ENCODE results near the gene SYNGR4. TPM values are rescaled to one million over a fixed set of nuclear protein-coding genes. Genes with fewer than 3 reads are reported as not detected.

The SYNGR4 gene
- total and polyA plus RNA-seq, 7 donors, result 0.04 TPM; not detected in 6

DNA sequence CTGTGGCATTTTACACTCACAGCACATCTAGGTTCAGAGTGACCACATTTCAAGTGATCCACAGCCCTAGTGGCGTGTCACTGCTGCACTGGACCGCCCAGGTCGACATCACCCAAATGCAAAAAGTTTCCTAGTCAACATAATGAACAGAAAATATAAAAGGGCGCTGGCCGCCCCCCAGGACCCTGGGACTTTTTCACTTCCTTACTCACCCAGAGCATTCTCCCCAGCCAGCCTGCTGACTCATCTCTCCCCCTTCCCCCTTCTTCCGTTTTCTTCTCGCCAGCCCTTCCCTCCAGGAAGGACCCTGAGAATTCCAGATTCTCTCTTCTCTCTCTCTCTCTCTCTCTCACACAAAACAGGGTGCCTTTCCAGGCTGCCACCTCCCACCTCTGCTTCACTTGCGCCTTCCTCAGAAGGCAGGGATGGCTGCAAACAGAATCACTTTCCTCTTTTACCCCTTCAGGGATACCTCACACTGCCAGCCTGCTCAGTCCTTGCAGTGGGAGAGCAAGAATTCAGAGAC, 60.6 kb downstream of the SYNGR4 start:
- Histone ChIP-seq H3K27me3 (ENCODE audit: insufficient read depth in 3 of 3, low read length in 2 of 3) (no peaks in the 10 kb centered on the region), H3K4me1 (no peaks in the 10 kb centered on the region), H3K9me3 (no peaks in the 10 kb centered on the region), H3K36me3 (ENCODE audit: insufficient read depth in 1 of 2, low read depth in 1 of 2) (no peaks in the 10 kb centered on the region), H3K4me3 (no peak overlapping the region), H3K27ac (no peak overlapping the region)
- TF ChIP-seq, protein P1, sequence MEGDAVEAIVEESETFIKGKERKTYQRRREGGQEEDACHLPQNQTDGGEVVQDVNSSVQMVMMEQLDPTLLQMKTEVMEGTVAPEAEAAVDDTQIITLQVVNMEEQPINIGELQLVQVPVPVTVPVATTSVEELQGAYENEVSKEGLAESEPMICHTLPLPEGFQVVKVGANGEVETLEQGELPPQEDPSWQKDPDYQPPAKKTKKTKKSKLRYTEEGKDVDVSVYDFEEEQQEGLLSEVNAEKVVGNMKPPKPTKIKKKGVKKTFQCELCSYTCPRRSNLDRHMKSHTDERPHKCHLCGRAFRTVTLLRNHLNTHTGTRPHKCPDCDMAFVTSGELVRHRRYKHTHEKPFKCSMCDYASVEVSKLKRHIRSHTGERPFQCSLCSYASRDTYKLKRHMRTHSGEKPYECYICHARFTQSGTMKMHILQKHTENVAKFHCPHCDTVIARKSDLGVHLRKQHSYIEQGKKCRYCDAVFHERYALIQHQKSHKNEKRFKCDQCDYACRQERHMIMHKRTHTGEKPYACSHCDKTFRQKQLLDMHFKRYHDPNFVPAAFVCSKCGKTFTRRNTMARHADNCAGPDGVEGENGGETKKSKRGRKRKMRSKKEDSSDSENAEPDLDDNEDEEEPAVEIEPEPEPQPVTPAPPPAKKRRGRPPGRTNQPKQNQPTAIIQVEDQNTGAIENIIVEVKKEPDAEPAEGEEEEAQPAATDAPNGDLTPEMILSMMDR (IDR thresholded peaks at IDR 0.05), result no peak
- DNase-seq, result no peak
- 44 to 51% (median 45%) methylated on average over 8 of the region's 8 CpGs for WGBS, 3 donors
- ATAC-seq, result no peak
- intact Hi-C loops (cut with DNase I), result no loop called here

Other genes starting within 250 kb of the SYNGR4 start
- gene LIG1, start 194.0 kb upstream of the SYNGR4 start, total RNA-seq, result 1 to 10 TPM; 2.6 to 4.9 (median 3.1) TPM
- gene LIG1, start 194.0 kb upstream of the SYNGR4 start, polyA plus RNA-seq, result 1 to 10 TPM; 3.3 to 5.2 (median 3.4) TPM
- 1 to 10 TPM; 4.3 to 8.0 (median 5.7) TPM for gene ZSWIM9, start 193.7 kb upstream of the SYNGR4 start, total RNA-seq
- gene ZSWIM9, start 193.7 kb upstream of the SYNGR4 start, polyA plus RNA-seq, result 10 to 100 TPM in 1 of 3 donors, 1 to 10 TPM in 2; 3.0 to 10.5 (median 4.7) TPM
- 10 to 100 TPM; 21.8 to 36.2 (median 31.2) TPM for gene CARD8, start 108.5 kb upstream of the SYNGR4 start, total RNA-seq
- 10 to 100 TPM; 15.7 to 26.0 (median 21.2) TPM for gene CARD8, start 108.5 kb upstream of the SYNGR4 start, polyA plus RNA-seq
- gene ZNF114, start 94.3 kb upstream of the SYNGR4 start, total RNA-seq, result under 1 TPM in 1 of 4 donors, not detected in 3; 0.20 TPM
- under 1 TPM; 0.04 to 0.13 (median 0.05) TPM for gene ZNF114, start 94.3 kb upstream of the SYNGR4 start, polyA plus RNA-seq
- gene EMP3, start 38.8 kb upstream of the SYNGR4 start, total RNA-seq, result 10 to 100 TPM in 3 of 4 donors, 1 to 10 TPM in 1; 8.9 to 15.2 (median 14.1) TPM
- gene EMP3, start 38.8 kb upstream of the SYNGR4 start, polyA plus RNA-seq, result 10 to 100 TPM in 2 of 3 donors, 1 to 10 TPM in 1; 8.9 to 13.7 (median 13.6) TPM
- 10 to 100 TPM; 52.0 to 65.1 (median 57.7) TPM for gene TMEM143, start 427 bp upstream of the SYNGR4 start, total RNA-seq
- gene TMEM143, start 427 bp upstream of the SYNGR4 start, polyA plus RNA-seq, result 10 to 100 TPM; 17.1 to 41.9 (median 41.5) TPM
- gene KDELR1, start 27.2 kb downstream of the SYNGR4 start, total RNA-seq, result 10 to 100 TPM; 56.5 to 71.0 (median 62.9) TPM
- gene KDELR1, start 27.2 kb downstream of the SYNGR4 start, polyA plus RNA-seq, result 10 to 100 TPM; 37.0 to 48.7 (median 40.0) TPM
- under 1 TPM; 0.04 to 0.21 (median 0.06) TPM for gene GRIN2D, start 29.3 kb downstream of the SYNGR4 start, total RNA-seq
- gene GRIN2D, start 29.3 kb downstream of the SYNGR4 start, polyA plus RNA-seq, result under 1 TPM; 0.03 to 0.07 (median 0.04) TPM
- 10 to 100 TPM; 24.6 to 46.0 (median 40.3) TPM for gene GRWD1, start 81.6 kb downstream of the SYNGR4 start, total RNA-seq
- gene GRWD1, start 81.6 kb downstream of the SYNGR4 start, polyA plus RNA-seq, result 10 to 100 TPM; 24.2 to 53.7 (median 42.0) TPM
- gene KCNJ14, start 91.2 kb downstream of the SYNGR4 start, total RNA-seq, result 1 to 10 TPM in 3 of 4 donors, under 1 TPM in 1; 0.65 to 2.6 (median 1.3) TPM
- 1 to 10 TPM in 1 of 3 donors, under 1 TPM in 2; 0.28 to 1.6 (median 0.58) TPM for gene KCNJ14, start 91.2 kb downstream of the SYNGR4 start, polyA plus RNA-seq
- 10 to 100 TPM; 21.8 to 45.2 (median 29.4) TPM for gene CYTH2, start 105.0 kb downstream of the SYNGR4 start, total RNA-seq
- gene CYTH2, start 105.0 kb downstream of the SYNGR4 start, polyA plus RNA-seq, result 10 to 100 TPM; 36.6 to 41.0 (median 39.5) TPM
- gene LMTK3, start 147.5 kb downstream of the SYNGR4 start, total RNA-seq, result under 1 TPM in 2 of 4 donors, not detected in 2; 0.06 to 0.14 TPM
- under 1 TPM; 0.03 to 0.06 (median 0.05) TPM for gene LMTK3, start 147.5 kb downstream of the SYNGR4 start, polyA plus RNA-seq
- not detected for gene SULT2B1, start 187.8 kb downstream of the SYNGR4 start, total RNA-seq
- under 1 TPM in 2 of 3 donors, not detected in 1; 0.06 to 0.23 TPM for gene SULT2B1, start 187.8 kb downstream of the SYNGR4 start, polyA plus RNA-seq
- not detected for gene SPACA4, start 242.4 kb downstream of the SYNGR4 start, total RNA-seq
- not detected for gene SPACA4, start 242.4 kb downstream of the SYNGR4 start, polyA plus RNA-seq